HG03558 (cell line): Measurements from ENCODE around the gene IRX3.
"Not testable (repeated sequence)": the region's sequence is repeated elsewhere in the genome, so short reads cannot be mapped to it uniquely, and the experiment has no call there.

Source experiments
- ATAC-seq: cut with Tn5 transposase; IDR thresholded peaks from one replicate; pipeline ENCODE4 v1.9.1; 2021; ENCODE audit warnings: moderate number of reproducible peaks; ENCODE audit not compliant: unreplicated experiment; ENCODE audit errors: extremely low read depth

IRX3 gene

DNA sequence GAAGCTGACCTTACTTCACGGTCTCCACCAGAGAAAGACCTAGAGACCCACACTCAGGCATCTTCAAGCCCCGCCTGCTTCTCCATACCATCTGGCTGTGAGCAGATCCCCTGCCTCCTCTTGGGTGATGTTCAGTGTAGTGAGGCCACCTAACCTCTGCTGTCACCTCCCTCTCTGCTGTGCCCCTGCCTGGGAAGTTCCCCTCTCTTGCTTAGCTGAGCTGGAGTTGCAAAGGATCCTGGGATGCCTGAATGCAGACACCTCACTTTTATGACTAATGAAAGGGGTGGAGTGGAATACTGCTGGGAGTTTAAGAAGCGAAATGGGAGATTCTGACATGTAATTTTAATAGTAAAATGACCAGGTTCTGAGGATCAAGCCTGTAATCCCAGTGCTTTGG, 5.8 kb downstream of the IRX3 start:
- ATAC-seq = no peak

DNA sequence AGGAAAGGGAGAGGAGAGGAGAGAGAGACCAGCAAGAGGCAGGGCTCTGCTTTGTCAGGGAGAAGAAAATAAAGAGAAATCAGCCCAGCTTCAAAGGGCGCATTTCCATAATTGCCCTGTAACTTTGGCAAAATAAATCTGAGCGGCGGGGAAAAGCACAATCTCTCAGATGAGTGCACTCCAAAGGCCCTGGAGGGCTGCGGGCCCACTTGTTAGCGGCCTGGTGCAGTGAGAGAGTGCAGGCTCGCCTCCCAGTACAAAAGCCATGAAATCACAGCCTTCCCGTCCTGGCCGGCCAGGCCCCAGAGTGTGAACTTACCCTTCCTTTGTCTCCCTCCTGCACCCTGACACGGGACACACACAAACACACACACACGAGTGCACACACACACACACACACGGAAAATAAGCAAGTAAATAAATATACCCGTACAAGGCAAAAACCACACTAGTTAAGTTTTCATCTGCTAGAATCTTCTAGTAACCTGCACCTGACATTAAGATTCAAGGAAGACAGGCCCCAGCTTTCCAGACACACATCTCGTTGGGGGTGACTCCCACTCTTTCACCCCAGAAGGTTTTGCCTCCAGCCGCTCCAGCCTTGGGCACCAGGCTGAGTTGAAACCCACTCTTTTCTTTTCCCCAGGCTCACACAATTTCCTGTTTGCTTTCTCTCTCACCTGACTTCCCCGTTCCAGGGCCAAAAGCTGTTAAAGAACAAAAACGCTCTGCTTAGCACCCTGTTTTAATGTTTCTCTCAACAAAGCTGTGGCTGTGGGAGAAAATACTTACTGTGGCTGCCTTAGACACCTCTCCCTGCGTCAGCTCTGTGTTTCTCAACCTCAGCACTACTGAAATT, 8.5 kb downstream of the IRX3 start:
- ATAC-seq = no peak

DNA sequence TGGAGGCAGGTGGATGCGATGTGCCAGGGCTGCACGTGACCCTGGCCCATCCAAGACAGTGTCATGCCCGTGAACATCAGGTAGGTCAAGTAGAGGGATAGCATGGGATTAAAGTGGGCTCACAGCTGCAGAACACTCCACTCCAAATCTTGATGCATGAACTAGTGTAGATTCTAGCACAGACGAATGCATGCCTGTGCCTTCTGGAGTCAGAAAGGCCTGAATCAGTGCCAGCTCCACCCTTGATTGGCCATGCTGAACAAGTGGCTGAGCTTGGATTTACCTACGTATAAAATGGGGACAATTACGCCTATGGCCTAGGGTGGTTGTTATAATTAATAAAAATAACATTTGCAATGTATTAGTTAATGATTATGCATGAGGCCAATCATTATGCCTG, 10.6 kb downstream of the IRX3 start:
- ATAC-seq = no peak

DNA sequence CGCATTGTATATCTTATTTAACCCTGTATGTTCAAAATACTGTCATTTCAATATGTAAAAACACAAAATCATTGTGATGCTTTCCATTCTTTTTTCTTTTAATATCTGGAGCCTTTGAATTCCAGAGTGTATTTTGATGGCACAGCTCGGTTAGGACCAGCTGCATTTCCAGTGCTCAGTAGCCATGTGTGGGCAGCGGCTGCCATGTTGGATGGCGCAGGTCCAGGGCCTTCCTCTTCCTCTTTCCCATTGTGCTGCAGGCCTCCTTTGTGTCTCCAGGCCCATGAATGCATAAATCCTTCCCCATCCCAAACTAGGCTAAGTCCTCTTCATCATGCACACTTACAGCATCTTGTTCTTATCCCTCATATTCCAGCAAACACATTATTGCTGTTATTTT, 13.0 kb downstream of the IRX3 start:
- ATAC-seq = no peak

DNA sequence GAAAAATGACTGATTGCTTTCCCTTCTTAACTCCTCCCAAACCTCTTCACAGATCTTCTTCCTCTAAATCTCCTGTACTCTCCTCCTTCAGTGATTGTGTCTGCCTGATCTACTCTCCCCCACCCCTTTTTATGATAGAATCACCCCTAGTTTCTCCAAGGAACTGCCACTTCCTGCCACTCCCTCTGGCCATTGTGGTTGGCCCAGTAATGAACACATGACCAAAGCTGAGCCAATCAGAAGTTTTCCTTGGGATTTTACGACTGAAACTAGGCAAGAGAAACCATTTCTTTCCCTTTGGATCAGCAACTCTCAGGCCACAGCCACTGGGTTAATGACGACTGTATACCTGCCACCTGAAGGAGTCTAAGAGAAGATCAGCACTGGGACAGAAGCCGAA, 15.9 kb downstream of the IRX3 start:
- ATAC-seq = no peak

DNA sequence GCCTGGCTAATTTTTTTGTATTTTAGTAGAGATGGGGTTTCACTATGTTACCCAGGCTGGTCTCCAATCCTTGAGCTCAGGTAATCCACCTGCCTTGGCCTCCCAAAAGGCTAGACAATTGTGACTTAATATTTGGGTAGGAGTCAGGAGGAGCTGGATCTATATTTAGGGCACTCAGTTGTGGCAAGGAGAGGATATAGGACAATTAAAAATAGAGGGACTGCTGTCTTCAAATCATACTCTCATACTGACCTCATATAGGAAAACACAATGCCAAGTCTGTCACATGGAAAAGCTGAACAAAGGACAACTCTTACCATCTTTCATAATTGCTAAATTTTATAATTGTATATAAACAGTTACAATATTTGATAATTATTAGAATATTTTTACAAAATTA, 17.1 kb downstream of the IRX3 start:
- no peak for ATAC-seq

DNA sequence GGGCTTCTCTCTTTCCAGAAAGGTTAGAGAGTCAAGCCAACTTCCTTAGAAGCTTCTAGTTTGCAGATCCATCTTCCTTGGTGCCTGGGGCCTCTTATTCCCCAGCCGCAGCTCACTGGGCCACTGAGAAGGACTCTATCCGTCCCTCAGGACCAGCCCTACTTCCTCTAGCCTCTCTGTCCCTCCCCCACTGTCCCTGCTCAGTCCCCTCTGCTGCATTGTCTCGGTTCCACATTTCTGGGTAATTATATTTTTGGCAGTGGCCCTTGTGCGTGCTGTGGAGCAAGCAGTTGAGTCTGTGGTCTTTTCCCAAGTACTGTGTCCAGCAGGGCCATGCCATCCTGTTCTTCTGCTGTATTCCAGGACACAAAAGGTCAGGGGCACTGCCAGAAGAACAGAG, 17.8 kb downstream of the IRX3 start:
- no peak for ATAC-seq

DNA sequence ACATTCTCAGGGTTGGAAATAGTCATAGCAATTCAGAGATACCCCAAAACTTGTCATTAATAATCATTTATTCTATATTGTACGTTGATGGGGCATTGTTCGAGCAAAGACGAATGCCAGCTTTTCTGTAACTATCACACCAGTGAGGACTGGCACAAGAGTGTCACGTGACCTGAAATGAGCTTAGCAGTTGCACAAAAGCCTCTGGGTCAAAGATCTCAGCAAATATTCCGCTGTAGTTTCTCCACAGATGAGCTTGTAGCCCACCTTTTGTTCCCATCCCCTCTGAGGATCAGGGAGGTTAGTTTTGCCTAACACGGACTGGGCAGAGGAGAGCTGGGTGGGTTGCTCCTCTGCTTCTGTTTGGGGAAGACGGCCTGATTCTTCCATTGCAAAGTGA, 18.2 kb downstream of the IRX3 start:
- no peak for ATAC-seq

DNA sequence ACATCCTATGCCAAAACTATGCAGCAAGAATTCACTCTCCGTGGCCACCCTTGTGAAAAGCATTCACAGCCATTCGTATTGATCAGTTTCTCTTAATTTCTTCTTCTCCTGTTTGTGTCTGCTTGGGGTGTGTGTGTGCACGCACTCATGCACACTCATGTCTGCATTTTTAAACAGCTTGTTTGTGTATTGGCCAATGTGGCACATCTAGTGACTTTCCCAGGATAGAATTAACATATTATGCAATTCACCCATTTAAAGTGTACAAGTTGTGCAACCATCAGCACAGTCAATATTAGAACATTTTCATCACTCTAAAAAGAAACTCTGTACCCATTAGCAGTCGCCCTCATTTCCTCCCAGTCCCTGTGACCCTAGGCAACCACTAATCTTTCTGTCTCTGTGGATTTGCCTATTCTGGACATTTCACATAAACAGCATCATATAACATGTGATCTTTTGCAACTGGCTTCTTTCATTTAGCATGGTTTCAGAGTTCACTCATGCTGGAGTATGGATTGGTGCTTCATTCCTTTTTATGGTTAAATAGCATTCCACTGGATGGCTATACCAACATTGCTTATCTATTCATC, 20.1 kb downstream of the IRX3 start:
- ATAC-seq = no peak

DNA sequence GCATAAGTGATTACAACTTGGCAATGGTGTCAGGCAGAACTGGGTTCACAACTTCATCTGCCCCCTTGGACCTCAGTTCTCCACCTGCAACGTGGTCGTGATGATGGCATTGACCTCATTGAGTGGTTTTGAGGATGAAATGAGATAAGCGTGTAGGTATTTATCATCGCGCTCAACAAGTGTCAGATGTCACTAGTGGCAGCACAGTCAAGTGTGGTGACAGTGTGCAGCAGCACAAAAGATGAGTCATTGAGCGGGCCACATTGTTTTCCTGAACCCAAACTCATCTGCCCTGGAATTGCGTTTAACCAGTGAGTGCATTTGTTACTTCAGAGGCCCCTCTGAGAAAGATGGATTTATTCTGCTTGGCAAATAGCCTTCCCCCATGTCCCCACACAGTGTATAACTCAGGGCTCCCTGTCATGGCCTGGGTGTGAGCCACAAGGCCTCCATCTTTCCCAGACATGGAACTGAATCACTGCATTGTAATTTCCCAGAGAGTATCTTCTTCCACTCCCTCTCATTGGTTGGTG, 20.9 kb downstream of the IRX3 start:
- ATAC-seq = no peak

DNA sequence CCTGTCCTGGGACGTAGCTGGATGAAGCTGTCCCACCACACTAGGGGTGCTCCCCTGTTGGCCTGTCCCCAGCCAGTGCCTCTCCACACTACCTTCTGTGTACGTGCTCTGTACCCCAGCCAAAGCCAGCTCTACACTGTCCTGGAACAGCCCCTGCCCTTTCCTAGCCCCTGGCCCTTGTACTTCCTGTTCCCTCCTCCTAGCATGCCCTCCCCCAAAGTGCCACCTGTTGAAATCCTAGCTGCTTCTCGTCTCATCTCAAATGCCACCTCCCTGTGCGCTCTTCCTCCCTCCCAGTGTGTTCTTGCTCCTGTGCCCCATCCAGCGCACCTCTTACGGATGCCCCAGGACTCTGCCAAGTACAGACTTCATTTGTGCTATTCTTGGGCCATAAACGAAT, 33.5 kb downstream of the IRX3 start:
- no peak for ATAC-seq

DNA sequence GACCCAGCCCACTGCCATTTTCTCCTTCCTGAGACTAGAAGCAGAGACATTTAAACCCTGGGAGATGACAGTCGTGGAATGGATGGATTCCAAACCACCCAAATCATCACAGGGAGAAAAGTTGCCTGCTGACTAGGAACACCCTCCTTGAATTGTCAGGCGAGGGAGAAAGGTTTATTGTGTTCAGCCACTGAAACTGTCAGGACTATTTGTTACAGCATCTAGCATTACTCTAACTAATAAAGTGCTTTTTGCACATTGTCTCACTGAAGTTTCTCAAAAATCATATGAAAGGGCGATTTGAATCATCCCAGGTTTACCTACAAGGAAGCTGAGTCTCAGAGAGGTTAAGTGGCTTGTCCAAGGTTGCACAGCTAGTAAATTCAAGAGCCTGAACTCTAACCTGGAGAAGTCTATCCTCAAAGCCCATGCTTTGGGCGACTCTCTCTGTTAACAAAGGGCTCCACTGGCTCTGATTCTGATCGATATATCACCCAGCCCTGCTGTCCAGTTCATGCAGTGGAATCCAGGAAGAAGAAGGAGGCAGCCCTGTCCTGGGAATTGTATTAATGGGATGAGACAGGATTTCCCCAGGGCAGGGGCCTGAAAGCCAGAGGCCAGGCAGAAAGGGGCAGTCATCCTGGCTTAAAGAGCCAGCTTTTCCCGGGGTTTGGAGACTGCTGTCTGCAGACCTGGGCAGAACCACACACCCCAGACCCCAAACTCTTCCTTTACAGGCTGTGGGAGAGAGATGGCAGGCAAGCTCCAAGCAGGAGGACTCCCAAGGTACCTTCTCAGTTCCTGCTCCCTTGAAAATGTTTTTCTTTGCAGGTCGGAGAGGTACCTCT, 37.5 kb downstream of the IRX3 start:
- ATAC-seq = no peak

DNA sequence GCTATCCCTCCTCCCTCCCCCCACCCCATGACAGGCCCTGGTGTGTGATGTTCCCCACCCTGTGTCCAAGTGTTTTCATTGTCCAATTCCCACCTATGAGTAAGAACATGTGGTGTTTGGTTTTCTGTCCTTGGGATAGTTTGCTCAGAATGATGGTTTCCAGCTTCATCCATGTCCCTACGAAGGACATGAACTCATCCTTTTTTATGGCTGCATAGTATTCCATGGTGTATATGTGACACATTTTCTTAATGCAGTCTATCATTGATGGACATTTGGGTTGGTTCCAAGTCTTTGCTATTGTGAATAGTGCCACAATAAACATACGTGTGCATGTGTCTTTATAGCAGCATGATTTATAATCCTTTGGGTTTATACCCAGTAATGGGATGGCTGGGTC, 38.9 kb downstream of the IRX3 start:
- not testable (repeated sequence) for ATAC-seq

DNA sequence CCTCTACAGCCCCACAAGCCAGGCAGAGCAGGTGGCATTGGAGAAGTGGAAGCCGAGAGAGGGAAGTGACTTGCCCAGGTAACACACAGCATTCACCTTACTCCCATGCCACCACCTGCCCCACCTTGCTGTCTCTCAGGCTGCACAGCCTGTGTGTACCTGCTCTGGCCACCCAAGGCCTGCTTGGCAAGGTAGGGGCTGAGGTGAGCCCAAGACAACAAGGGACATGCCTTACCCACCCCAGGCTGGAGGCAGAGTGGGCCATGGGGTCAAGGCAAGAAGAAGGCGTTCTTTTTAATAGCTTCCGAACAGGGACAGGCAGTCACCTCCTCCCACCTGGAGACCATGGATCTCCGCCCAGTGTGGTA, 40.1 kb downstream of the IRX3 start:
- ATAC-seq = no peak

DNA sequence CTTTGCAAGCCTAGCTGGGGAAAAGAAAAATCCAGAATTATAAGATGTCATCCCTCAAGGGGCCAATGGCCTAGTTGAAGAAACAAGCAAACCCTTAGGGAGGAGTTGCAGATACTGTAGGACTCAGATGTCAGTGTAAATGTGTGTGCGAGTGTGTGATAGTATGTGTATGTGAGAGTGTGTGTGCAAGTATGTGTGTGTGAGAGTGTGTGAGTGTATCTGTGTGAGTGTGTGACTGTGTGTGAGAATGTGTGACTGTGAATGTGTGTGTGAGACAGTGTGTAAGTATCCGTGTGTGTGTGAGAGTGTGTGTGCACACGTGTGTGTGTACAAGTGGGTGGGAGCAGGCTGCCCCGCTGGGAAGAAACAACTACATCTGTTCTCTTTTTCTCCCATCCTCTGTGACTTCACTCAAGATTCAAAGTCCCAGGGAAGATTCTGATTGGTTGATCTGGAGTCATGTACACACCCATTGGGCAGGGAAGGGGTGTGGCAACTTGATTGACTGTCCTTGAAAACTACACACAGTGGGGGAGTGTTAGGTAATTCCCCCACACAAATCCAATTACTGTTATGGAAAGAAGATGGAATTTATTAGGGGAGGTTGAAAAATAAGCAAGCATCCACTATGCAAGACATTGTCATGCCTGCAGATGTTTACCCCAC, 40.7 kb downstream of the IRX3 start:
- no peak for ATAC-seq

DNA sequence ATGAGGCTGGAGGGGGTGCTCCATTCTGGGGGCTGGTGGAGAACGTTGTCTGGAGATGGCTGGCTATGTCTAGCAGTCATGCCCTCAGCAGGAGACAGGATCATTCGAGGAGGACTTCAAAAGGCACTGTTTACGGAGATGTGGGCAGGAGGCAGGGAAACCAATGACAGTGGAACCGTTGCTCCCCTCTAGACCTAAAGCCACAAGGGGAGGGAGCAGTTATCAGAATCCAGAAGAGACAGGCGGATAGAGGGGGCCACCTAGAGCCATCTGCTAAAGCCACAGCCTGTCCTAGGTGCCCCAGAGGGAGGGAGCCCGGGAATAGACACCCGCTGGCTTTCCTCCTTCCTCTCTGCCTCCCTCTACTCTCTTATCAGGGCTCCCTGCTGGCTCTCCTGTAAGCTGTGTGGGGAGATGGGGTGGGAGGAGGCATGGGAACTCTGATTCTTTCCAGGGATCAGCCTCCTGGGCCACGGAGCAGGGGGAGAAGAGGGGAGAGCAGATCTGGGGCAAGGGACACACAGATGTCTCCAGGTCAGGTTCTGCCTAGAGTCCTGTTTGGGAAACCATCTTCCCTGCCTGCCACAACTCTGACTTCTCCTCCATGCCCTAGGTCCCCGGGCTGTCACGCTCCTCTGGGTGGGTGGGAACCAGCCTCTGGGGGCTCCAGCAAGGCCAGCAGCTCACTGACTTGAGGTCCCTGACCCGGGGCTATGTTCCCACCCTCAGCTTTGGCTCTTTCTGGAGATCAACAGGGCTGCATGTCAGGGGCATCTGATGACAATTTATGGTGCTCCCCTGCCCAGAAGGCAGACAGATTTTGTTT, 42.3 kb downstream of the IRX3 start:
- no peak for ATAC-seq

DNA sequence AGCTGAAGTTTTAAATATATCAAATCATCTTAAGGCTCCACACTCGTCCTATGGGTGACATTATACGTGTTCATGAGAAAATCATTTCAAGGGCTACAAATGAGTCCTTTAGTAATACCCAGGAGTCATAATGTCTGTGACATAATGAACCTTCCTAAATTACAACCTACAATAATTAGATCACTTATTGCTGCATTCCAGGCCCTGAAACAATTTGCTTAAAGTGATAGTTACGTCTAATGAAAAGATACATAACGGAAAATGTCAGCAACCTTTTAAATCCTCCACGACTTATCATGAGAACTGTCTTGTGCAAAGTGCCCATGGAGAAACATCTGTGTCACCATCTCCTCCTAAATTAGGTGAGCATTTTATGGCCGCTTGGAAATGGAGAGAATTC, 43.4 kb downstream of the IRX3 start:
- no peak for ATAC-seq

DNA sequence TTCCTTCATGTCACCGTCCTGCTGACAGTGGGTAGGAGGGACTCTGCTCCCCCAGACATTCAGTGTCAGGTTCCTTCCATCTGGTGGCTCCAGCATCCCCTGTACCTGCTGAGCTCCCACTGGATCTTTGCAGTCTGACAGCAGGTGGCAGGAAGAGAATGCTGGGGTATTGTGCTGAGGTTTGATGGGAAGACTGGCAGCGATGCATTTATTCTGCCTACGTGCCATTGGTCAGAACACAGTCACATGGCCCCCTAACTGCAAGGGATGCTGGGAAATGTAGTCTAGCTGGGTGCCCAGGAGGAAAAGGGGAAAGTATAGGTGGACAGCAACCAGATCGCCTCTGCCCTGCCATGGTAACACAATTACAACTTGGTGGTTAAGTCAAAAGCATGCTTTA, 44.4 kb downstream of the IRX3 start:
- ATAC-seq = no peak

DNA sequence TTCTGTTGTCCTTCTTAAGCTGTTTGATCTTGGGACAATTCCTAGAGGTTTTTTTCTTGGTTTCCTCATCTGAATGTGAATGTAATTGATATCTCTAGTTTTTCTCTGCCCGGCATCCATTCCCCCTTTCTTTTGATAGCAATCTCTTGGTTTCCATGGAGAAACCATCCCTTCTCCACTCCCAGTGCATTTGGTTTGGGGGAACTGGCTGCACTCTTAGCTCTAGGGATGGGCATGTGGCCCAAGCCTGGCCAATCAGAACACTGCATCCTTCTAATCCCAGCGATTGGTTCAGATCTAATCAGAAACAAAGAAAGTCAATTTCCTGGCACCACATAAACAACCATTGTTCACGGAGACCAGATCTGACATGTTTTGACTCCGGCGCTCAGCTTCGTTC, 45.1 kb downstream of the IRX3 start:
- no peak for ATAC-seq
